Measurements from ENCODE around the gene PROK1.

GRCh38 chr1:110477445-110477957 is 26.6 kb downstream of the PROK1 start:
- TF ChIP-seq CTCF (IDR thresholded peaks at IDR 0.05) (peak in 1 of 7 experiments; percentile 17), POLR2AphosphoS5 (IDR thresholded peaks at IDR 0.05) (no peak)
